GM18868 (cell line): Measurements from ENCODE around the gene PSG6.
"Not testable (repeated sequence)": the region's sequence is repeated elsewhere in the genome, so short reads cannot be mapped to it uniquely, and the experiment has no call there.

Source experiments
- ATAC-seq: cut with Tn5 transposase; IDR thresholded peaks from one replicate; pipeline ENCODE4 v1.9.1; 2021; ENCODE audit warnings: mild to moderate bottlenecking, moderate library complexity; ENCODE audit not compliant: unreplicated experiment

Gene PSG6

DNA sequence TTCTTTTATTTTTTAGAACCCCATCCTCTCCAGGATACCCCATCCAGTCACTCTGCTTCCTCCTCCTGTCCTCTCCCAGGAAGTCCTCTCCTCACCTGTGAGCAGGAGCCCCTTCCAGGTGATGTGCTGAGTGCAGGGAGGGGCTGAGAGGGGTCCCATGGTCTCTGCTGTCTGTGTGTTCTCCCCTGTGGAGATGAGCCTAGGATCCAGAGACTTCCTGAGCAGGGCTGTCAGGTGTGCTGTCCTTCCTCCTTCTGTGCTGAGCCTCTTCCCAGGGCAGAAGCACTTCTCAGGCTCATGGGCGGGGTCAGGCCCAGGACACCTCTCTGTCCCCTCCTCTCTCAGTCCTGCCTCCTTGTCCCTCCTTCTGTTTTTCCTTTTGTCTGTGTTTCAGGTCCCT is at the start of gene PSG6:
Gene PSG6 (minus strand): TSS at position 261 of the 400 bp plus-strand sequence. CDS start 102 bp downstream, at position 159.
- ATAC-seq: not testable (repeated sequence)

DNA sequence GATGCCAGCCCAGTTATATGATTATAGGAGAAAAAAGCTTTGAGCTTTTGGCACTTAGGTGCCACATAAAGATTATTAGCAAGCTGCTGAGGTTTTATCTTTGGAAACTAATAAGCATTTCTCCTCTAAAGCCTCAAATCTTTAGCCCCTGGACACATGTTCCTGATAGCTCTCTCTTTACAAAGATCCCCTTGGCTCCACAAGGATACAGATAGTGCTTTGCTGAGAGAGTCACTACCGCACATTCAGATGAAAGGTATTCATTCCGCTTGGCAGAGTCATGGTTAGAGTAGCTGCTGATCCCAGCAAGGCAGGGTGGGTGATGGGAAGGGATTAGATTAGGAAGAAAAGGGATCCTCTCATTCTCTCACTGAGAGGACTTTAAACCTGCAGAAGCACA is 47.5 kb upstream of the PSG6 start:
- no peak for ATAC-seq

DNA sequence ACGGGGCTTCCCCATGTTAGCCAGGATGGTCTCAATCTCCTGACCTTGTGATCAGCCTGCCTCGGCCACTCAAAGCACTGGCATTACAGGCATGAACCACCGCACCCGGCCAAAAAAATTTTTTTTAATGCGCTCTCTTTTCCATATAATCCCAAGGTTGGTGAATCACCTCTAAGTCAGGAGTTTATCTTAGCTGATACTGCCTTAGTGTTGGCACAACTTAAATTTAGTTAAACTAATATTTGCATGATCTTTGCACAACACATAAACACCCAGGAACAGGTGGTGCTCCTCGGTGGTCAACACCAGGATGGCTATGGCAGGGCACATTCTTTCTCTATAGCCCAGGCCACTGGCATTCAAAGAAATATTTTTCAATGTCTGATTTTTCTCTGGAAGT is 43.4 kb upstream of the PSG6 start:
- no peak for ATAC-seq

DNA sequence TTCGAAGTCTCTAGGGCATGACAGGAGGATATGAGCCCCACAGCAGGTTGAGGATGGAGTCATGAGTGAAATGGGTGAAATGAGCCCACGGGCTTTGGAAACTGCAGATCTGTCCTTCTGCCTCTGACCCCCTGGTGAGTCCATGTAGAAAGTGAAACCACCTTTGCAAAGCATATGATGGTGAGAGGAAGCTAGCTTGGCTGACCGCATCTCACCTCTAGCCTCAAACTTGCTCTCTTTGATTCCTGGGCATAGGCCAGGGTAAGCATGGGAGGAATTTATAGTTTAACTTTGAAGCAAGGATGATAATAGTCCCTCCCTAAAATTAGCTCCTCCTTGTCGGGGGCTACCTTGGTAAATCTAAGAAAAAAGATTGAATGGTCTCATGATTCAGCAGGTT is 34.4 kb upstream of the PSG6 start:
- not testable (repeated sequence) for ATAC-seq

DNA sequence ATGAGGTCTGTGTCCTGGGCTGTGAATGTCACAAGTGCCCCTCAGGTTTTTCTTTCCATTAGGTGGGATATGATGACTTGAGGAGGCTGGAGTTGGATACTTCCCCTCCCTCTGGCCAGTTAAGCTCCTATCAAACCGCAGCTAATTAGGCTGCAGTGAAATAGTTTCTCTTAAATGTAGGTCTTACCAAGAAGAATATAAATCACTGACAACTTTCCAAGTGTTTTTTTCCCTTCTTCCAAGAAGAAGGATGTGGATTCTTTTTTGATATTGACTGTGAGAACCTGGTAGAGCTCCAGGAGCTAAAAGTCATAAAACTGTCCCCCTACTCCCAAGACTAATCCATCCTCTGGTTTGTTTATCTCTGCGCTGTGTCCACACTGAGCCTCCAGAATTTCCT is 33.8 kb upstream of the PSG6 start:
- not testable (repeated sequence) for ATAC-seq

DNA sequence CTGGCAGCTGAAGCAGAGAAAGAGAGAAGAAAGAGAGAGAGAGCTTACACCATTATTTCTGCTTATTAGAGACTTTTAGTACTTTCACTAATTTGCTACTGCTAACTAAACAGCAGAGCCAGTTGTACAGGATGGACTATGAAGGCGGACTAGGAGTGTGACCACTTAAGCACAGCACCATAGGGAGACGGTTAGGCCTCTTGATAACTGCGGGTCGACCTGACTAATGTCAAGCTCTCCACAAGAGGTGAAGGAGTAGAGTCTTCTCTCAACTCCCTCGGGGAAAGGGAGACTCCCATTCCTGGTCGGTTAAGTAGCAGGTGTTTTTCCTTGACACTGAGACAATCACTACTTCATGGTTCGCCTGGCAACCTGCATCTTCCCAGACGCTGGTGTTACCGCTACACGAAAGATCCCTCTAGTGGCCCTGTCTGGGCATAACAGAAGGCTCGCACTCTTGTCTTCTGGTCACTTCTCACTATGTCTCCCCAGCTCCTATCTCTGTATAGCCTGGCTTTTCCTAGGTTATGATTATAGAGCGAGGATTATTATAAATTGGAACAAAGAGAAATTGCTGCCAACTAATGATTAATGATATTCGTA is 24.6 kb upstream of the PSG6 start:
- no peak for ATAC-seq

DNA sequence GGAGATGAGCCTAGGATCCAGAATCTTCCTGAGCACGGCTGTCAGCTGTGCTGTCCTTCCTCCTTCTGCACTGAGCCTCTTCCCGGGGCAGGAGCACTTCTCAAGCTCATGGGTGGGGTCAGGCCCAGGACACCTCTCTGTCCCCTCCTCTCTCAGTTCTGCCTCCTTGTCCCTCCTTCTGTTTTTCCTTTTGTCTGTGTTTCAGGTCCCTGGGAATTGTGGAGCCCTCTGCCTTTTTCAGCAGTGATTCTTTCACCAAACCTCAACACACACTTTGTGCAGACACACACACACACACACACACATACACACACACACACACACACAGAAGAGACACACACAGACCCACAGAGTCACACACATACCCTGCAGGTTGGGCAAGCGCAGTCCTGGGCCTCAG is 19.4 kb upstream of the PSG6 start, which contains the start of gene PSG7:
Gene PSG7 (minus strand): TSS at position 101 of the 400 bp plus-strand sequence. CDS start 131 bp downstream, outside the sequence.
- not testable (repeated sequence) for ATAC-seq

DNA sequence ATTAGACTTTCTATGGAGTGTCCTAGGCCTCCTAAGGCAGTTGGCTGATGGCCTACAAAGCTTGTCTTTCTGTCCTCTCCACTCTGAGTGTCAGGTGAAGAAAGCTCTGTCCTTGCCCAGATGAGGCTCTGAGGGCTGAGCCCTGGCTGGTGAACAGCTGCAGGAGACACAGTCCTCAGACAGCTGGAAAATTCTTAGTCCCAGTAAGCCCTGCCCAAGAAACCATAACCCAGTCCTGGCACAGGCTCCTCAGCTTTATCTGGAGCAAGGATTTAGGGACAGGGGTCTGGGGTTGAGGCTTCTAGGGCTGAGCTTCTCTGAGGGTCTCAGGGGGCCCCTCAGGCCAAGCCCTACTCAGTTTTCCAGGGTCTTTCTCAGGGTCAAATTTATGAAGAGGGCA is 17.0 kb upstream of the PSG6 start:
- not testable (repeated sequence) for ATAC-seq

DNA sequence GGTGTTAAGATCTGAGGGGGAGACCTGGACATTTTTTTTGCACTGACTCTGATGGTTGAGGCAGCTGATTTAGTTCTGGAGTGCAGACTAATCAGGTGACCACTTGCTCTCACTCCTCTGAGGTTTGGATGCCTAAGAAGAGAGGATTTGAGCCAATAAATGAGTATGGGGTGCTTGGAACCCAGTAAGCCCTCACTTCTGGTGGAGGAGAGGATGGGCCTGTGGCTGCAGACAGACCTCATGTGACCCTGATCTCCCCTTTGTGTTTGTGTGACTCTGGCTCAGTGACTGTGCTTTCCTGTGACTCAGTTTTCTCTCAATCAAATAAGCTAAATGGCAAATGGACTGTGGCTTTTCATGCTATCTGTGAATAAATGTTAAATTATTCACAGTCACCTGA is 16.5 kb upstream of the PSG6 start:
- not testable (repeated sequence) for ATAC-seq

DNA sequence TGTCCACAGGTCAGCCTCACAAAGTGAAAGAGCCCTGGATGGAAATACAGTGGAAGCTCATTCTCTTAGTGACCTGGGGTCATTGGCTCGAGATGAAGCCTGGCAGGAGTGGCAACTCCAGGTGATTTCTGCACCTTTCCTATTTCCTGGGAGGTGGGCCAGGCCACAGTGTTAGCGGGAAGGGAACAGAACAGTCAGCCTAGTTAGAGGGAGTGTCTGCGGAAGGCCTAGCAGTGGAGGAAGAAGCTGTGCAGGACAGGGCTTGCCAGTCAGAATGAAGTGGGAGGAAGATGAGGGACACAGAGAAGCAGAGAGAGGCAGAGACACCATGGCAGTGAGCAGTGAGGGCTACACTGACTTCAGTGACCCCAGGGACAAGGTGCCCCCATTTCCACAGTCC is 15.7 kb upstream of the PSG6 start:
- not testable (repeated sequence) for ATAC-seq

DNA sequence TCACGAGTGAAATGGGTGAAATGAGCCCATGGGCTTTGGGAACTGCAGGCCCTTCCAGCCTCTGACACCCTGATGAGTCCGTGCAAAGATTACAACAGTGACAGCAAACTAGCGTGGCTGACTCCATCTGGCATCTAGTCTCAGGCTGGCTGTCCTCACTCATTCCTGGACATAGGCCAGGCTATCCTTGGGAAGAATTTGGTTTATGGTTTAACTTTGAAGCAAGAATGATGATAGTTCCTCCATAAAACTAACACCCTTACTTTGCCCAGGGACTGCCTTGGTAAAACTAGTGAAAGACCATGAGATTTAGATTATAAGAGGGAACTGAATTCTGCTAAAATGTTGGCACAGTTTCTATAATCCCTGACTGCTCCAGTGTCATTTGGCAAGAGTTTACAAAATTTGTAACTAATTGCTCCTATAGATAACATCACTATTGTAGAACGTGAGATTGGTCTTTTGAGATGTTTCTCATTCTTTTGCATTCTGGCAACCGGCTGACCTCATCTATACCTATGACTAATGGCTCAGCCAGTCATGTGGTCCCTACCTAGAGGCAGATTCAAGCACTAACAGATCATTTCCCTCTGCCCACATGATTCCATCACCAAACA is 14.9 kb upstream of the PSG6 start:
- not testable (repeated sequence) for ATAC-seq

DNA sequence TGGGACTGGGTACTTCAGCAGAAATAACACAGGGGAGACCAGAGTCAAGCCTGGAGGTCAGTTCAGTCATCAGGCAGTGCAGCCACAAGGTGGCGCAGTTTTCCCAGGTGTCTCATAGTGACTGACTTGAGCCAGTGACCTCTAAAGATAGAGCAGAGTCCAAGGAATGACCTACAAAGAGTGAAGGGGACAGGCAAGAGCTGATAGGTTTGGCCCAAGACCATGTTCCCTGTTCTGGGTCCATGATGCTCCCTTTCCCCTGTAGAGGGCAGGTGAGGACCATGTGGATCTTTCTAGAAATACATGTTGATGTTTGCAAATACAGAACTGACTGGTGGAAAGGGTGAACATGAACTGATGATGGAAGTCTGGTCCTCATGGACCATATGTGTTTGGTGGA is 12.5 kb upstream of the PSG6 start:
- not testable (repeated sequence) for ATAC-seq

DNA sequence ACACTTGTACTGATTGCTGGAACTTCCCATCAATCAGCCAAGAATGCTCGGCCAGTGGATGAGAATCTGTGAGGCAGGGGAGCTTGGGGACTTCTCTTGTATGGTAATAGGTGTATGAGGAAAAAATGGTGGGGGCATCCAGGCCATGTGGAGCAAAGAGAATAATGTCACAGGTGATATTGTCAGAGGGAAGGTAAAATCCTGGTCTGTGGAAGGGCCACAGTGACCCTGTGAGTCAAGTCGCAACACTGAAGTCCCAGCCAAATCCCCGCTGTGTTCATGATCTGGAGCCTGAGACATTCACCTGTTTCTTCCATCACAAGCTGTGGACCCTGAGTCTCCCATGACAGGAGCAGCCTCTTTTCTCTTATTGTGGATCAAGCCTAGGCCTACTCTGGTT is 11.2 kb upstream of the PSG6 start:
- ATAC-seq: no peak

DNA sequence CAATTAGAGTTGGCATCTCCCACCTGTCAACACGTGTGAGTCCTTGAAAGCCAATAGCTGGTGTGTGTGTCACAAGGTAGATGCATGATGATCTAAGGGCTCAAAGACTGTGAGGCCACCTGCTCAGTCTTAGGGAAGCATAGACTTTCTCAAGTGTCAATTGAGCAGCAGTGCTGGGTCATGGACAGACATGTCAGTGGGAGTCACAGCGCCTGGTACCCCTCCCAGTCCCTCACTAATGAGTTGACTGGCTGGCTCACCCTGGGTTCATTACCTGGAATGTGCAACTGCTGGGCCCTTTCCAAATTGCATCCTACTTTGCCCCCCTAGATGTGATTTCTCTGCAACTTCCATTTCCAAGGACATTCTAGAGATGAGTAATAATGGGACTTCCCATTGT is 9.1 kb upstream of the PSG6 start:
- ATAC-seq: no peak

DNA sequence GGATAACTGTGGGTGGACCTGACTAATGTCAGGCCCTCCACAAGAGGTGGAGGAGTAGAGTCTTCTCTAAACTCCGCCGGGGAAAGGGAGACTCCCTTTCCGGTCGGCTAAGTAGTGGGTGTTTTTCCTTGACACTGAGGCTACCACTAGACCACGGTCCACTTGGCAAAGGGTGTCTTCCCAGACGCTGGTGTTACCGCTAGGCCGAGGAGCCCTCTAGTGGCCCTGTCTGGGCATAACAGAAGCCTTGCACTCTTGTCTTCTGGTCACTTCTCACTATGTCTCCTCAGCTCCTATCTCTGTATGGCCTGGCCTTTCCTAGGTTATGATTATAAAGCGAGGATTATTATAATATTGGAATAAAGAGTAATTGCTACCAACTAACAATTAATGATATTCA is 5.4 kb upstream of the PSG6 start:
- ATAC-seq: not testable (repeated sequence)

DNA sequence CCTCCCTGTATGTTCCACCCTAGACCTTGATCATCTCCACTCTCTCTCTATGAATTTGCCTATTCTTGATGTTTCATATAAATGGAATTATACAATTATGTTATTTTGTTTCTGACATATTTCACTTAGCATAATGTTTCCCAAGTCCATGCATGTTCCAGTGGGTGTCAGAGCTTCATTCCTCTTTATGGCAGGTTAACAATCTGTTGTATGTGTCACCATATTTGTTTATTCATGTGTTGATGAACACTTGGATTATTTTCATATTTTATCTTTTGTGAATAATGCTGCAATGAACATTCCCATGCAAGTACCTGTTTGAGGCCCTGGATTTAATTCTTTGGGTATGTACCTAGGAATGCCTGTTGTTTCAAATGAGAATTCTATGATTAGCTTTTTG is 3.3 kb upstream of the PSG6 start:
- not testable (repeated sequence) for ATAC-seq

DNA sequence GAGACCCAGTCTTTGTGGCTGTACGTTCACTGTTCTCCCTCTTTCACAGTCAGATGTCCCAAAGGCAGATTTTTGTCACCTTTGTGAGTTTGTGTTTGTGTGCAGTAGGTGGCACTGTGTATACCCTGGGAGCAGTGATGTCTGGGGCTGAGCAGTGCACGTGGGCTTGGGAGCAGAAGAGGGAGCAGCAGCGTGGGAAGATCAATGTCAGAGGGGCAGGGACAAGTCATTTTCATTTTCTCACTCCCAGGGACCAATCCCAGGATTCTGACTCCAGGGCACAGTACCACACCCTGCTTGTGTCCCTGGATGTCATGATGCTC is 2.0 kb upstream of the PSG6 start:
- ATAC-seq: no peak

DNA sequence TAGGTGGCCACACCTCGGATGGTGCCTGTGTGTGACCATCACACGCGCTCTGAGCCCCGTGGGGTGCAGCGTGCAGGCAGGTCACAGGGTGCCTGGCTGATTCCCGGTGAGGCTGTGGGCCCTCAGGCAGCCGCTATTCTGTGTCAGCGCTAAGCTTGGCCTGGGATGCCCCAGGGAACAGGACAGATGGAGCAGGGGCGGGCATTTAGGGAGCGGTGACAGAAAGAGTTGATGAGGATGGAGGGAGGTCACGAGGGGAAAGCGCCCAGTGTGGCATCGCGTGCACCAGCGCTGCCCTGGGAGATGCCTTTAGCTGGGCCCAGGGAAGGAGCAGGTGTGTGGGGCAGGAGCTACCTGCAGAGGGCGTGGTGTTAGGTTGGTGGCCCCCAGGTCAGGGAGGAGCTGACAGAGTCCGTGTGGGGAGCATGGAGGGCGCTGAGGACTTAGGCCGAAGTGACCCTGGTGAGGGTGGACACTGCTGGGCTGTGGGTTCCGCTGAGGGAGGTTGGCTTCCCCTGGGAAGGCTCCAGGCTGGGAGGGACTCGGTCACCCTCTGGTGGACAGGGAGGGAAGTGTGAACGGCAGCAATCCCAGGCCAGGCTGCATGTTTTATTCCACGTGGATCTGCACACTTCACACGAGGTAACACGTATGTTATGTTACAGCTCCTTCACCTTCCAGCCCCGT is 1.5 kb upstream of the PSG6 start:
- ATAC-seq: not testable (repeated sequence)

DNA sequence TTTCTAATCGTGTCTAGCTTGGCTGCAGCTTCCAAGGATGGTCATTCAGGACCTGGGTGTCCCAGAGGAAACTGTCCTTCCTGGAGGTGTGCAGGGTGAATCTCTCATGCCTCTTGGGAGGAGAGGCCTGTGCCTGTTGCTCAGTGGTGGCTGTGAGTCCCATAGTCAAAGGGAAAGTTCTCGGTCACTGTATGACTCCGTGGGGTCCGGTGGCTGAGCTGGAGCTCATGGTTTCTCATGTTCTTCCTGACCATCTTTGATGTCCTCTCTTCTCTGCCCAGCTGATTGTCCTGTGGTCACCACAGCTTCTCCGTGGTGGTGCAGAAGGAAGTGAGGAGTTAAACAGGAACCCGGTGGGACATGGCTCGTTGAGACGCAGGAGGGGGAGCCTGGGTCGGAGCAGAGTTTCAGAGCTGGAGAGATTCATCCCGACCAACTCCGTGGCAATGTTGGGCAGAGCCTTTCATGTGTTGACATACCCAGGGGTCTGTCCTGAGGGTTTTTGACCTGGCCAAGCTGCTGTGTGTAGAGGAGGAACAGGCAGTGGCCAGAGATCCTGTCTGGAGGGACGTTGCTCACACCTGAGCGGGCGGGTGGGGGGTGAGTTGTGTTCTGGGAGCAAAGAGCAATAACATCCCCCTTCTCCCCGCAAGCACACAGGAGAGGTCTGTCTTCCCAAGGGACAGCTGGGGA is 829 bp upstream of the PSG6 start:
- ATAC-seq: not testable (repeated sequence)

DNA sequence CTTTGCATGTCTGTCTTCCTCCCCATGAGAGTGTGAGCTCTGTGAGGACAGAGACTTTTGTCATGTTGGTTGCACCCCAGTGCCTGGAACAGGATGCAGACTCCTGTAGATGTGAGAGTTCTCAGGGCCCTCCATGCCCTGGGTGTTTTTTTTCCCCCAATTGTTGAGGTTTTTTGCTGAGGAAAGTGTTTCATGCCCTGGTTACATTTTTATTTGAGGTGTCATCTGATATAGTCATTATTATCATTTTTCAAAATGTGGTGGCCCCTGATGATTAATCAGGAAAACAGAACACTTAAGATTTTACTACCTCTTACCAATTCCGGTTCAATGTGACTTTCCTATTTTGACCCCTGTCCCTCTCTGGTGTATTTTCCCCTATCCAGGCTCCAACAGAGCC is 763 bp downstream of the PSG6 start:
- ATAC-seq: not testable (repeated sequence)

DNA sequence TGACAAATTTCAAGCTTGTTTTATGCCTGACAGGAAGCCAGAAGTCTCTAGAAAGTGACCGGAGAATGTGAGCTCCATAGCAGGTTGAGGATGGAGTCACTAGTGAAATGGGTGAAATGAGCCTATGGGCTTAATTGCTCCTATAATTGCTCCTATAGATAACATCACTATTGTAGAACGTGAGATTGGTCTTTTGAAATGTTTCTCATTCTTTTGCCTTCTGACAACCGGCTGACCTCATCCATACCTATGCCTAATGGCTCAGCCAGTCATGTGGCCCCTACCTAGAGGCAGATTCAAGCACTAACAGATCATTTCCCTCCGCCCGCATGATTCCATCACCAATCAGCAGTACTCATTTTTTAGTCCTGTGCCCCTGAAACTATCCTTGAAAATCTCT is 4.2 kb downstream of the PSG6 start:
- ATAC-seq: not testable (repeated sequence)

DNA sequence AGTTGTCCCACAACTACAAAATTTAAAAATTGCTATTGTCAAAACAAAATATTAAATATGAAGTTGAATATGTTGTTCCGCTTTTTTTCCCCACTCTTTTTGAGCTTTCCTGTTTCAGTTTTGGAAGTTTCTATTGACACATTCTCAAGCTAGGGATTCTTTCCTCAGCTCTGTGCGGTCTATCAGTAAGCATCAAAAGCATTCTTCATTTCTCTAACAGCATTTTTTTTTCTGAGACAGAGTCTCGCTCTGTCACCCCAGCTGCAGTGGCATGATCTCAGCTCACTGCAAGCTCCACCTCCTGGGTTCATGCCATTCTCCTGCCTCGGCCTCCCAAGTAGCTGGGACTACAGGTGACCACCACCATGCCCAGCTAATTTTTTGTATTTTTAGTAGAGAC is 4.8 kb downstream of the PSG6 start:
- ATAC-seq: not testable (repeated sequence)
